ENCODE data around the gene SYNE2.

The SYNE2 gene

GRCh38 chr14:63992858-63993257, 140.1 kb downstream of the SYNE2 start:
- Histone ChIP-seq H3K4me1 (ENCODE audit: control insufficient read depth, insufficient read depth, low read length, poor library complexity, severe bottlenecking) (no peaks in the 10 kb centered on the region), H3K27ac (ENCODE audit: insufficient read depth, low read length, poor library complexity, severe bottlenecking) (no peak overlapping the region), H3K27me3 (replicated peaks; ENCODE audit: control insufficient read depth, insufficient read depth, low read length, poor library complexity, severe bottlenecking) (no peaks in the 10 kb centered on the region), H3K36me3 (ENCODE audit: control insufficient read depth, insufficient read depth, low read length) (peaks cover 50% of the 10 kb centered on the region), H3K4me3 (ENCODE audit: insufficient read depth, low read depth, low read length, poor library complexity, severe bottlenecking) (no peak overlapping the region), H3K9me3 (ENCODE audit: control insufficient read depth, low read length) (no peaks in the 10 kb centered on the region)
- DNase-seq = no peak

DNA sequence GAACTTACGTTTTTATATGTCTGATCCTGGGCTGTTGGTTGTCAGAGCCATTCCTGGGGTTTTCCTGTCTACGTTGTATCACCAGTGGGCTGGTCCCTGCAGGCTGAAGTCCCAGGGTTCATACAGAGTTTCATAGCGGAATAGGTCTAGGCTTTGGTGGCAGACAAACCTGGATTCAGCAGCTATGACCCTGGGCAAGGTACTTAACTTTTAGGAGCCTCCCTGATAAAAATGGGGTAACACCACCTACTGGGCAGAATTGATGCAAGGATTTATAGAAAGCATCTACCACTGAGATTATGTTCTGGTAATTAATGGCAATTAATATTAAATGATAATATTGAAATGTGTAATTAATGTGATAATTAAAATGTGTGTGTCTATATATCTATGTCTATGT, 141.2 kb downstream of the SYNE2 start:
- no peaks in the 10 kb centered on the region for H3K27me3 ChIP-seq (replicated peaks; ENCODE audit: control insufficient read depth, insufficient read depth, low read length, poor library complexity, severe bottlenecking)
- H3K36me3 ChIP-seq (ENCODE audit: control insufficient read depth, insufficient read depth, low read length) = peaks cover 55% of the 10 kb centered on the region

DNA sequence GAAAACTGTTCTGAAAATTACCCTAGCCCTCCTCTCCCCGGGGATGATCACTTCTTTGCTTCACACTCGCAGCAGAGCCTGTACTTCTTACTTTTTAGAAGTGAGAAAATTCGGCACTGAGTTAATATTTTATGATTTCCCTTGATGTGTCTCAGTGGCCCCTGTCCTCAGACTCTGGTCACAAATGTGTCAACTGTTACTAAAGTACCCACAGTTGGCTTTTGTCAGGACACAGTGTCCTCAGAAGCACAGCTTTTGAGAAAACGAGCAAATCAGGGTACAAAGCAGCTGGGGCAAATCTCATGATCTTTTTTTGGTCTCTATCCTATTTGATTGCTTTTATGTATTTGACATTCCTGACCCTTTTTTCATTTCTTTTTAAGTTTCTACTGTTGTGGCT, 142.5 kb downstream of the SYNE2 start:
- no peak for DNase-seq
- H3K36me3 ChIP-seq (ENCODE audit: control insufficient read depth, insufficient read depth, low read length) = peaks cover 67% of the 10 kb centered on the region
- no peaks in the 10 kb centered on the region for H3K4me1 ChIP-seq (ENCODE audit: control insufficient read depth, insufficient read depth, low read length, poor library complexity, severe bottlenecking)
- no peak overlapping the region for H3K4me3 ChIP-seq (ENCODE audit: insufficient read depth, low read depth, low read length, poor library complexity, severe bottlenecking)
- H3K27ac ChIP-seq (ENCODE audit: insufficient read depth, low read length, poor library complexity, severe bottlenecking) = no peak overlapping the region
- H3K27me3 ChIP-seq (replicated peaks; ENCODE audit: control insufficient read depth, insufficient read depth, low read length, poor library complexity, severe bottlenecking) = no peaks in the 10 kb centered on the region
- no peaks in the 10 kb centered on the region for H3K9me3 ChIP-seq (ENCODE audit: control insufficient read depth, low read length)

More for the DNA sequence above, 141.2 kb downstream of the SYNE2 start:
- no peak for DNase-seq
- no peaks in the 10 kb centered on the region for H3K9me3 ChIP-seq (ENCODE audit: control insufficient read depth, low read length)
- H3K4me1 ChIP-seq (ENCODE audit: control insufficient read depth, insufficient read depth, low read length, poor library complexity, severe bottlenecking) = no peaks in the 10 kb centered on the region
- H3K27ac ChIP-seq (ENCODE audit: insufficient read depth, low read length, poor library complexity, severe bottlenecking) = no peak overlapping the region
- no peak overlapping the region for H3K4me3 ChIP-seq (ENCODE audit: insufficient read depth, low read depth, low read length, poor library complexity, severe bottlenecking)

GRCh38 chr14:63996016-63996415, 143.2 kb downstream of the SYNE2 start:
- no peak for DNase-seq
- no peaks in the 10 kb centered on the region for H3K9me3 ChIP-seq (ENCODE audit: control insufficient read depth, low read length)
- no peak overlapping the region for H3K27ac ChIP-seq (ENCODE audit: insufficient read depth, low read length, poor library complexity, severe bottlenecking)
- no peak overlapping the region for H3K4me3 ChIP-seq (ENCODE audit: insufficient read depth, low read depth, low read length, poor library complexity, severe bottlenecking)
- H3K36me3 ChIP-seq (ENCODE audit: control insufficient read depth, insufficient read depth, low read length) = peaks cover 71% of the 10 kb centered on the region
- H3K27me3 ChIP-seq (replicated peaks; ENCODE audit: control insufficient read depth, insufficient read depth, low read length, poor library complexity, severe bottlenecking) = no peaks in the 10 kb centered on the region
- no peaks in the 10 kb centered on the region for H3K4me1 ChIP-seq (ENCODE audit: control insufficient read depth, insufficient read depth, low read length, poor library complexity, severe bottlenecking)

DNA sequence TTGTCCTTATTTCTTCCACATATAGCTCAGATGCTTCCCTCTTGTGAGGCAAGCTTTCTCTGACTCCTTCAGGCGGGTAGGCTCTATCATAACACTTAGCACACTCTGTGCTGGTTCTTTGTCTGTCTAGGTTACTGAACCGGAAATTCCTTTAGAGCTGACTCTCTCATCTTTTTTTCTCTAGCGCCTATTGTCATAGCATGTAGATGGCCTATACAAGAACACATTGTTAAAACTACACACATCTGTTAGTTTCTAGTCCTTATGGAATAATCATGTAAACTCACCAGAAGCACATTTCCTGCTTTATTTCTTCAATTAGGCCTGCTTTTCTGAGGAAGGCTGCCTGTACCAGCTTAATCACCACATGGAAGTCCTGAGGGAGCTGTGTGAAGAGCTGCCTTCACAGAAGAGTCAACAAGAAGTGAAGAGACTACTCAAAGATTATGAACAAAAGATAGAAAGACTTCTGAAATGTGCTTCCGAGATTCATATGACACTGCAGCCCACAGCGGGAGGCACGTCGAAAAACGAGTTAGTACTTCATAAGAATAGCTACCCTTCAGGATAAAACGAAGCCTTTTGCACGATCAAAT, 143.9 kb downstream of the SYNE2 start:
- H3K27me3 ChIP-seq (replicated peaks; ENCODE audit: control insufficient read depth, insufficient read depth, low read length, poor library complexity, severe bottlenecking) = no peaks in the 10 kb centered on the region
- H3K27ac ChIP-seq (ENCODE audit: insufficient read depth, low read length, poor library complexity, severe bottlenecking) = no peak overlapping the region
- no peaks in the 10 kb centered on the region for H3K9me3 ChIP-seq (ENCODE audit: control insufficient read depth, low read length)
- H3K4me1 ChIP-seq (ENCODE audit: control insufficient read depth, insufficient read depth, low read length, poor library complexity, severe bottlenecking) = no peaks in the 10 kb centered on the region
- H3K4me3 ChIP-seq (ENCODE audit: insufficient read depth, low read depth, low read length, poor library complexity, severe bottlenecking) = no peak overlapping the region
- DNase-seq = no peak
- H3K36me3 ChIP-seq (ENCODE audit: control insufficient read depth, insufficient read depth, low read length) = peaks cover 70% of the 10 kb centered on the region

- no peak for DNase-seq
- Histone ChIP-seq H3K4me3 (ENCODE audit: insufficient read depth, low read depth, low read length, poor library complexity, severe bottlenecking) (no peak overlapping the region), H3K9me3 (ENCODE audit: control insufficient read depth, low read length) (no peaks in the 10 kb centered on the region), H3K27ac (ENCODE audit: insufficient read depth, low read length, poor library complexity, severe bottlenecking) (no peak overlapping the region), H3K4me1 (ENCODE audit: control insufficient read depth, insufficient read depth, low read length, poor library complexity, severe bottlenecking) (no peaks in the 10 kb centered on the region), H3K27me3 (replicated peaks; ENCODE audit: control insufficient read depth, insufficient read depth, low read length, poor library complexity, severe bottlenecking) (no peaks in the 10 kb centered on the region), H3K36me3 (ENCODE audit: control insufficient read depth, insufficient read depth, low read length) (peaks cover 76% of the 10 kb centered on the region)
Measured at GRCh38 chr14:64000749-64001148, 147.9 kb downstream of the SYNE2 start.

DNA sequence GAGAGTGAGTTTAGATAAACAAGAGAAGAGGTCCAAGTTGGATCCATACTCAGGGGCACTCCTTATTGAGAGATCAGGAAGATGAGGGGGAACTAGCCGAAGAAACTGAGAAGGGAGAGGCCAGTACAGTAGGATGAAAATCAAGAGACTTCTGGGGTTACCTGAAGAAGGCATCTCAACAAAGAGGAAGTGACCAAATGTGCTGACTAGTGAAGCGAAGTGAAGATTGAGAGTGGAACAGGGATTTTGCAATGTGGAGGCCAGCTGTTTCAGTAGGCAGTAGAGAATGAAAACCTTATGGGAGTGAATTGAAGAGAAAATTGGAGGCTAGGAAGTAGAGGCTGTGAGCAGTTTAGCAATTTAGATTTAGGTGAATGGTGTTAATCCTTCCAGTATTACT, 153.0 kb downstream of the SYNE2 start:
- Histone ChIP-seq H3K27ac (ENCODE audit: insufficient read depth, low read length, poor library complexity, severe bottlenecking) (no peak overlapping the region), H3K27me3 (replicated peaks; ENCODE audit: control insufficient read depth, insufficient read depth, low read length, poor library complexity, severe bottlenecking) (no peaks in the 10 kb centered on the region), H3K4me1 (ENCODE audit: control insufficient read depth, insufficient read depth, low read length, poor library complexity, severe bottlenecking) (no peaks in the 10 kb centered on the region), H3K36me3 (ENCODE audit: control insufficient read depth, insufficient read depth, low read length) (peaks cover 58% of the 10 kb centered on the region), H3K9me3 (ENCODE audit: control insufficient read depth, low read length) (no peaks in the 10 kb centered on the region), H3K4me3 (ENCODE audit: insufficient read depth, low read depth, low read length, poor library complexity, severe bottlenecking) (no peak overlapping the region)
- no peak for DNase-seq

- Histone ChIP-seq H3K27me3 (replicated peaks; ENCODE audit: control insufficient read depth, insufficient read depth, low read length, poor library complexity, severe bottlenecking) (no peaks in the 10 kb centered on the region), H3K27ac (ENCODE audit: insufficient read depth, low read length, poor library complexity, severe bottlenecking) (no peak overlapping the region), H3K9me3 (ENCODE audit: control insufficient read depth, low read length) (no peaks in the 10 kb centered on the region), H3K4me3 (ENCODE audit: insufficient read depth, low read depth, low read length, poor library complexity, severe bottlenecking) (no peak overlapping the region), H3K36me3 (ENCODE audit: control insufficient read depth, insufficient read depth, low read length) (peaks cover 46% of the 10 kb centered on the region), H3K4me1 (ENCODE audit: control insufficient read depth, insufficient read depth, low read length, poor library complexity, severe bottlenecking) (no peaks in the 10 kb centered on the region)
- DNase-seq = no peak
Measured at GRCh38 chr14:64008016-64008415, 155.2 kb downstream of the SYNE2 start.

DNA sequence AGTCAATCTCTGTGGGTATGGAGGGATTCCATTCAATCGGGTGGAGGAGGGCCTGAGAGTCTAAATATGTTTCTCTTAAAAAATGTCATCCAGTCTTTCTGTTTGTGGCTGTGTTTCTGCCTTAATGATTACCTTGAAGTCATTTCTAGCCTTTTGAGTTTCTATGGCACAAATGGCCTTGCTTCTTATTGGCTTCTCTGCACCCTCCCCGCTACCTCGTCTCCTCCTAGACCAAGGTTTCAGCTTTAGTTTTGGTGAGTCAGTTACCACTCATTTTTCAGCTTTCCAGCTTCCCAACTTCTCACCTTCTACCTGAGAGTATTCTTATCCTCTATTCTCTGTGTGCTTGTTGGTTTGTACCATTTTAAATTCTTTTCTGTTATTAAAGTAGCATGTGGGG, 159.2 kb downstream of the SYNE2 start:
- Histone ChIP-seq H3K36me3 (ENCODE audit: control insufficient read depth, insufficient read depth, low read length) (peaks cover 29% of the 10 kb centered on the region), H3K4me3 (ENCODE audit: insufficient read depth, low read depth, low read length, poor library complexity, severe bottlenecking) (no peak overlapping the region), H3K27ac (ENCODE audit: insufficient read depth, low read length, poor library complexity, severe bottlenecking) (no peak overlapping the region), H3K9me3 (ENCODE audit: control insufficient read depth, low read length) (no peaks in the 10 kb centered on the region), H3K27me3 (replicated peaks; ENCODE audit: control insufficient read depth, insufficient read depth, low read length, poor library complexity, severe bottlenecking) (no peaks in the 10 kb centered on the region), H3K4me1 (ENCODE audit: control insufficient read depth, insufficient read depth, low read length, poor library complexity, severe bottlenecking) (no peaks in the 10 kb centered on the region)
- no peak for DNase-seq

DNA sequence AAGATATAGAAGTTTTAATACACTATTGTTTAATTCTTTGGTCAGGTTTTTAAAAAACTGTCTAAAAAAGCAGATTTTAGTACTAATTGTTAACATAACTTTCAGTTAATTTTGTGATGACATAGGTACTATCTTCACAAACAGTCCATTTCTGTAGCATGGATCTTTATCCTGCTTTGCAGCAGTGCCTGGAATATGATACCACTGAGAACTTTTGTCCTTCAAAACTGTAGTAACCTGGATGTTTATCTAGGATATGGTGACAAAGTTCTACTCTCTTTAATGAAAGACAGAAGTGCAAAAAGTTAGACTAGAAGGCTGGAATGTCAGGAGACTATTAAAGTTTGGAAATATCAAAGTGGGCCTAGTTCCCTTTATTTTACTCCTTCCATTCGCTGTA, 159.9 kb downstream of the SYNE2 start:
- H3K27ac ChIP-seq (ENCODE audit: insufficient read depth, low read length, poor library complexity, severe bottlenecking) = no peak overlapping the region
- H3K9me3 ChIP-seq (ENCODE audit: control insufficient read depth, low read length) = no peaks in the 10 kb centered on the region
- no peaks in the 10 kb centered on the region for H3K27me3 ChIP-seq (replicated peaks; ENCODE audit: control insufficient read depth, insufficient read depth, low read length, poor library complexity, severe bottlenecking)
- H3K4me1 ChIP-seq (ENCODE audit: control insufficient read depth, insufficient read depth, low read length, poor library complexity, severe bottlenecking) = no peaks in the 10 kb centered on the region
- DNase-seq = no peak
- H3K4me3 ChIP-seq (ENCODE audit: insufficient read depth, low read depth, low read length, poor library complexity, severe bottlenecking) = no peak overlapping the region
- peaks cover 29% of the 10 kb centered on the region for H3K36me3 ChIP-seq (ENCODE audit: control insufficient read depth, insufficient read depth, low read length)

Measured in effector memory CD4-positive, alpha-beta T cell (primary cell).